Keratinocyte (primary cell): ENCODE results near the gene ATP2B2. TPM values are rescaled to one million over a fixed set of nuclear protein-coding genes. Genes with fewer than 3 reads are reported as not detected.

Source experiments
- DNase-seq: peaks from one replicate; pipeline ENCODE4 v3.0.0-alpha.2; 2011; ENCODE audit warnings: low read depth, missing footprints, low spot score
- FAIRE-seq: peaks from 2 replicates; lab custom pipeline; 2011; peaks lifted over from hg19 to GRCh38; lab: Jason Lieb, UNC
- H2AFZ ChIP-seq: 2 replicates; pipeline ENCODE4 v1.6.0; 2012; ENCODE audit warnings: low read length, control low read depth, inconsistent platforms; ENCODE audit not compliant: control insufficient read depth
- H3K27ac ChIP-seq: 2 replicates; pipeline ENCODE4 v1.5.1; 2011; ENCODE audit warnings: low read length; ENCODE audit not compliant: control insufficient read depth, insufficient read depth
- H3K27me3 ChIP-seq: 3 replicates; pipeline ENCODE4 v1.6.0; 2011; ENCODE audit warnings: low read length; ENCODE audit not compliant: control insufficient read depth, insufficient read depth; ENCODE audit errors: extremely low read depth
- H3K36me3 ChIP-seq, 2 experiments: 2 replicates in 1 of 2; 3 replicates in 1 of 2; pipeline ENCODE4 v1.5.1; 2011; ENCODE audit warnings: low read length in 2 of 2, mild to moderate bottlenecking in 1 of 2; ENCODE audit not compliant: control insufficient read depth in 2 of 2, insufficient read depth in 2 of 2; ENCODE audit errors: extremely low read depth in 1 of 2
- H3K4me1 ChIP-seq: 3 replicates; pipeline ENCODE4 v1.5.1; 2011; ENCODE audit warnings: low read length; ENCODE audit not compliant: control insufficient read depth, insufficient read depth; ENCODE audit errors: extremely low read depth
- H3K4me2 ChIP-seq: 3 replicates; pipeline ENCODE4 v1.6.0; 2011; ENCODE audit warnings: low read depth, low read length; ENCODE audit not compliant: control insufficient read depth, insufficient read depth; ENCODE audit errors: extremely low read depth
- H3K4me3 ChIP-seq, 3 experiments: fragments of 200-600 bp in 1 of 3; sonication (generic) in 1 of 3; 2 replicates in 2 of 3; 3 replicates in 1 of 3; pipeline ENCODE4 v1.5.1; 2011 to 2016; ENCODE audit warnings: low read length in 3 of 3, mild to moderate bottlenecking in 3 of 3, control low read depth in 2 of 3, inconsistent platforms in 1 of 3, low read depth in 1 of 3, mixed read lengths in 1 of 3, mixed run types in 1 of 3, moderate library complexity in 1 of 3; ENCODE audit not compliant: control insufficient read depth in 2 of 3, insufficient read depth in 2 of 3; ENCODE audit errors: extremely low read depth in 1 of 3
- H3K79me2 ChIP-seq: 2 replicates; pipeline ENCODE4 v1.6.0; 2012; ENCODE audit warnings: low read length; ENCODE audit not compliant: control insufficient read depth, insufficient read depth
- H3K9ac ChIP-seq: 3 replicates; pipeline ENCODE4 v1.6.0; 2011; ENCODE audit warnings: low read length; ENCODE audit not compliant: control insufficient read depth, insufficient read depth; ENCODE audit errors: extremely low read depth
- H3K9me1 ChIP-seq: 3 replicates; pipeline ENCODE4 v1.6.0; 2011; ENCODE audit warnings: low read length; ENCODE audit not compliant: control insufficient read depth, insufficient read depth; ENCODE audit errors: extremely low read depth
- H3K9me3 ChIP-seq: 2 replicates; pipeline ENCODE4 v1.5.1; 2012; ENCODE audit warnings: low read depth, low read length; ENCODE audit not compliant: control insufficient read depth
- H4K20me1 ChIP-seq: 3 replicates; pipeline ENCODE4 v1.6.0; 2011; ENCODE audit warnings: low read length; ENCODE audit not compliant: control insufficient read depth, insufficient read depth; ENCODE audit errors: extremely low read depth
- CTCF ChIP-seq, 3 experiments: IDR thresholded peaks in 1 of 3; conservative IDR thresholded peaks in 1 of 3; optimal IDR thresholded peaks in 1 of 3; 2 replicates in 2 of 3; 3 replicates in 1 of 3; pipeline versions ENCODE3 to v1.5.1; 2011; ENCODE audit warnings: low read length in 3 of 3, mild to moderate bottlenecking in 3 of 3, moderate library complexity in 2 of 3, control low read depth in 1 of 3, inconsistent platforms in 1 of 3; ENCODE audit not compliant: insufficient read depth in 2 of 3; ENCODE audit errors: extremely low read depth in 1 of 3
- EZH2 ChIP-seq: IDR thresholded peaks from one replicate; pipeline ENCODE4 v1.6.1; 2012; ENCODE audit warnings: inconsistent platforms, mild to moderate bottlenecking, low read length, moderate library complexity
- dilution Hi-C: fragments of 300-500 bp; cut with MboI; formaldehyde crosslinking; loops from one replicate; pipeline ENCODE4 v1.7.0; 2020; ENCODE audit warnings: low sequenced_read_pairs; ENCODE audit not compliant: extremely low pct_ligation_motif_present
- polyA plus RNA-seq, 5 experiments: library from polyadenylated mRNA; depleted of rRNA in 3 of 5; stranded (reverse) in 3 of 5; stranded (forward) in 1 of 5; unstranded in 1 of 5; fragments of >200 nt; gene quantifications; 1 replicate in 1 of 5; 2 replicates in 3 of 5; 3 replicates in 1 of 5; pipeline versions ENCODE4 v1.2.1 to v1.2.3, GENCODE V29; 2011 to 2012; ENCODE audit warnings: missing spikeins in 2 of 5, low read depth in 1 of 5, low replicate concordance in 1 of 5

Gene ATP2B2
- polyA plus RNA-seq, 1 donor (not counting 4 experiments of a cell fraction or from before 2014, with no cell fraction given), result not detected

- FAIRE-seq, result no peak
- H3K9me3 ChIP-seq, result no peaks in the 10 kb centered on the region
- H3K27ac ChIP-seq, result no peak overlapping the region
- H3K36me3 ChIP-seq, result no peaks in the 10 kb centered on the region
- H3K27me3 ChIP-seq, result peaks cover 3% of the 10 kb centered on the region
- TF ChIP-seq CTCF (optimal IDR thresholded peaks at IDR 0.05 in 1 of 3, IDR thresholded peaks at IDR 0.05 in 1 of 3, conservative IDR thresholded peaks at IDR 0.05 in 1 of 3; ENCODE audit: extremely low read depth in 1 of 3, insufficient read depth in 2 of 3, low read length in 3 of 3) (no peak), EZH2 (no peak)
- no peak for DNase-seq
- H3K4me3 ChIP-seq, result no peak overlapping the region
- dilution Hi-C loops, result no loop called here
- no peaks in the 10 kb centered on the region for H4K20me1 ChIP-seq
- no peaks in the 10 kb centered on the region for H3K4me1 ChIP-seq
- no peak overlapping the region for H3K9ac ChIP-seq
- no peak overlapping the region for H2AFZ ChIP-seq
- H3K4me2 ChIP-seq, result no peak overlapping the region
- H3K9me1 ChIP-seq, result no peaks in the 10 kb centered on the region
- no peaks in the 10 kb centered on the region for H3K79me2 ChIP-seq
These were observed 66.3 kb downstream of the ATP2B2 start for GRCh38 chr3:10438902-10439610.

- no peak for DNase-seq
- no peak overlapping the region for H3K27ac ChIP-seq
- no peak overlapping the region for H2AFZ ChIP-seq
- H3K79me2 ChIP-seq, result no peaks in the 10 kb centered on the region
- H3K9ac ChIP-seq, result no peak overlapping the region
- FAIRE-seq, result no peak
- H3K27me3 ChIP-seq, result peaks cover 3% of the 10 kb centered on the region
- TF ChIP-seq CTCF (optimal IDR thresholded peaks at IDR 0.05 in 1 of 3, IDR thresholded peaks at IDR 0.05 in 1 of 3, conservative IDR thresholded peaks at IDR 0.05 in 1 of 3; ENCODE audit: extremely low read depth in 1 of 3, insufficient read depth in 2 of 3, low read length in 3 of 3) (no peak), EZH2 (no peak)
- no peak overlapping the region for H3K4me2 ChIP-seq
- no peaks in the 10 kb centered on the region for H3K9me3 ChIP-seq
- no peaks in the 10 kb centered on the region for H3K36me3 ChIP-seq
- H3K9me1 ChIP-seq, result no peaks in the 10 kb centered on the region
- dilution Hi-C loops, result no loop called here
- no peak overlapping the region for H3K4me3 ChIP-seq
- no peaks in the 10 kb centered on the region for H4K20me1 ChIP-seq
- no peaks in the 10 kb centered on the region for H3K4me1 ChIP-seq
These were observed 67.1 kb downstream of the ATP2B2 start for GRCh38 chr3:10437995-10438901.
